ENCODE results near the gene MED19. TPM values are rescaled to one million over a fixed set of nuclear protein-coding genes. Genes with fewer than 3 reads are reported as not detected.

The MED19 gene, protein sequence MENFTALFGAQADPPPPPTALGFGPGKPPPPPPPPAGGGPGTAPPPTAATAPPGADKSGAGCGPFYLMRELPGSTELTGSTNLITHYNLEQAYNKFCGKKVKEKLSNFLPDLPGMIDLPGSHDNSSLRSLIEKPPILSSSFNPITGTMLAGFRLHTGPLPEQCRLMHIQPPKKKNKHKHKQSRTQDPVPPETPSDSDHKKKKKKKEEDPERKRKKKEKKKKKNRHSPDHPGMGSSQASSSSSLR
- 13.7 and 14.4 TPM in 2 replicates for total RNA-seq

DNA sequence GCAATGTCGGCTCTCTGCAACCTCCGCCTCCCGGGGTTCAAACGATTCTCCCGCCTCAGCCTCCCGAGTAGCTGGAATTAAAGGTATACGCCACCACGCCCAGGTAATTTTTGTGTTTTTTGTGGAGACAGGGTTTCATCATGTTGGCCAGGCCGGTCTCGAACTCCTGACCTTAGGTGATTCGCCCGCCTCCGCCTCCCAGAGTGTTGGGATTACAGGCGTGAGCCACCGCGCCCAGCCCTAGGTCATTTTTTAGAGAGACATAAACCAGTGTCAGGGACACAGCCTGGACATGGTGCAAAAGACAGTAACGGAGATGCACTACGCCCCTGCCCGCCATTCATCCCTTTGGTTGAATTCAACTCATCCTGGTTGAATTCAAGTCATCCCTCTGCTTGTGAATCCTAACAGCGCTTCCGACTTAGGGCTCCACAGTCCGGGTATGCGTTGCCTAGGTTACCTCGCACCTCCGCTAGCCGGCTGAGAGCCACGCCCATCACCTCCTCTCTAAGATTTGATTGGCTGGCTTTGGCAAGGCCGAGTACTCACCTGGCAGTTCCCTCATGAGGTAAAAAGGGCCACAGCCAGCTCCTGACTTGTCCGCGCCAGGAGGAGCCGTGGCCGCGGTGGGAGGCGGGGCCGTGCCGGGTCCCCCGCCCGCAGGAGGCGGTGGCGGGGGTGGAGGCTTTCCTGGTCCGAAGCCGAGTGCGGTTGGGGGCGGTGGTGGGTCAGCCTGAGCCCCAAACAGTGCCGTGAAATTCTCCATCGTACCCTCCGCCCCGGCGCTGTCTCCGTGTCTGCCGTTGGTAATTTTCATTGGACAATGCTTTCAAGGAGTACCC, at the start of gene MED19:
Gene MED19 (minus strand): TSS at position 802 of the 842 bp plus-strand sequence. CDS start 36 bp downstream, at position 766.

DNA sequence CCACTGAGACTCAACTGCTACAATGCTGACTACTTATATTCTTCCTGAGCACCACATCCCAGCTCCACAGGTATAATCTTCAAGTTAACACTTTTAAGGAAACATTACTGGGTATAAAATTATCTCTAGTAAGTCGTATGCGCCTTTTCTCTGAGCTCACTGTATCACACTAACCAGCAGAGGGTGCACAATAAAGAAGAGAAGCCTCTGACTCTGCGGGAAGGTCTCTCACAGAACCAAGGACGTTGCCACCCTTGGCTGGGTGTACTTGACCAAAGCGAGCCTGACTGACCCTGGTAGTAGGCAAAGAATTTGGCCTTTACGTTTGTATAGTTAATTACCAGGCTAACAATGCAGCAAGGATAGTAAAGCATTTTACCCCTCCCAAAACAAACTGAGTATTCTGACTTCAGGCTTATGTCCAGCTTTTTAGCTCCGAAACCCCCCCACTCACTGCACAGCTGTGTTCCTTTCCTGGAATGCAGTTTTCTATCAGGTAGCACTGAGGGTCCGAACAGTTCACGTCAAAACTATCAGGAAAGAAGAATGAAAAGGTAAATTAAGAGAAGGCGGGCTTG, 39.8 kb upstream of the MED19 start, which contains the start of gene BTBD18:
Gene BTBD18 (minus strand): TSS at position 144 of the 578 bp plus-strand sequence. CDS start 631 bp downstream, outside the sequence.

DNA sequence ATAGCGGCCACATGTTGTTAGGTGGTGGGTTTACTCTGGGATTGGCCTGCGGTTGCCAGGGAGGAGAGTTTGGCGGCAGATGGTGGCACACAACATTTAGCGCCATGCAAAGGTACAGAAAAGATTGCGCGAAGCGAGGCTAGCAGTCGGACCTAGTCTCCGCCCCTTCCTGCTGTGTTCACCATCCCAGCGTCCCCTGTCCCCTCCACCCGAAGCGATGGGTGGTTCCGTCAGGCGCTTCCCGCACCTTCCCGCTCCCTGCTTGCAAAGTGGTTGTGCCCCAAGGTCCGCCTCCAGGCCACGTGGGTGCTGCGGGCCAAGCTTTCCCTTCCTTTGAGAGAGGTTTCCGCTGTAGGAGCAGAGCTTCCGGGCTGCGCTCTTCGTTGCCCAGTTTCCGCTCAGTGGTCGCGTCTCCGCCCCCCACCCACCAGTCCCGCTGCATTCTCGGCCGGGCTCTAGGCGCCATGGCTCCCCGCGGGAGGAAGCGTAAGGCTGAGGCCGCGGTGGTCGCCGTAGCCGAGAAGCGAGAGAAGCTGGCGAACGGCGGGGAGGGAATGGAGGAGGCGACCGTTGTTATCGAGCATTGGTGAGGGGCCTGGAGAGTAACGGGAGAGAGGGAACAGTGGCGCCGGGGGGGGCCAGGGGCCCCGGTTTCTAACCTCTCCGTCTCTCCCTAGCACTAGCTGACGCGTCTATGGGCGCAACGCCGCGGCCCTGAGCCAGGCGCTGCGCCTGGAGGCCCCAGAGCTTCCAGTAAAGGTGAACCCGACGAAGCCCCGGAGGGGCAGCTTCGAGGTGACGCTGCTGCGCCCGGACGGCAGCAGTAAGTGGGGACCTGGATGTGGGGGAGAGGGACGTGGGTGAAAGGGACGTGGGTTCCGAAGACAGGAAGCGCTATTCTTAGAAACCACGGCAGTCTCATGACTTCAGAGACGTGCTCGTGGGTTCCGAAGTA, 29.4 kb upstream of the MED19 start, which contains the start of gene SELENOH:
Gene SELENOH (plus strand): TSS at position 360 of the 955 bp plus-strand sequence. CDS start 105 bp downstream, at position 465.

DNA sequence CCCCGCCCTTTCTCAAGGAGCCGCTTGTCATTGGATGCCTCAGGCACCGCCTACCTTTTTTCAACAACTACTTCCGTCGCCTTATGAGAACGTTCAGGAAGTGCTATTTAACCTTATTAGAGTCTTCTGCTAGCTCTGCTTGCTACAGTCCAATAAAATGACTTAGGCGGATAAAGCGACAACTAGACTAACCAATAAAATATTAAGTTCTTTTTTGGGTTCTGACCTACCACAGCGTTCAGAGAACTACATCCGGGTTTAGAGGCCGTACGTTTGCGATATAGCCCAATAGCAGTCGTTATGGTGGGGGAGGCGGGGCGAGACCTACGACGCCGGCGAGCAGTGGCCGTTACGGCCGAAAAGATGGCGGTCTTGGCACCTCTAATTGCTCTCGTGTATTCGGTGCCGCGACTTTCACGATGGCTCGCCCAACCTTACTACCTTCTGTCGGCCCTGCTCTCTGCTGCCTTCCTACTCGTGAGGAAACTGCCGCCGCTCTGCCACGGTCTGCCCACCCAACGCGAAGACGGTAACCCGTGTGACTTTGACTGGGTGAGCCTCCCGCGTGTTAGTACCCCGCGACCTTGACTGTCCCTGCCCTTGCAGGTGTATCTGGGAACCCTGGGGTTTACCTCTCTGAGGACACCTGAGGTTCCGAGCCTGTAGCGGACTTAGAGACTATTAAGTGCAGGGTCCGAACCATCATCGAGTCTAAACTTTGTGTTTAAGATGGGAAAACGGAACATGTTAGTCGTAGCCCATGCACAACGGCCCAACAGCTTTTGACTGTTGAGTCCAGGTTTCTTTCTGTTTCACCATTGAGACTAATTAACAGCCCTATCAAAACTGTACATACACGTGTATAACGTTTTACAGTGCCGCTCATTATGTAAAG, 488 bp upstream of the MED19 start, which contains the start of gene TMX2:
Gene TMX2 (plus strand): TSS at position 338 of the 895 bp plus-strand sequence. CDS start 26 bp downstream, at position 364.

DNA sequence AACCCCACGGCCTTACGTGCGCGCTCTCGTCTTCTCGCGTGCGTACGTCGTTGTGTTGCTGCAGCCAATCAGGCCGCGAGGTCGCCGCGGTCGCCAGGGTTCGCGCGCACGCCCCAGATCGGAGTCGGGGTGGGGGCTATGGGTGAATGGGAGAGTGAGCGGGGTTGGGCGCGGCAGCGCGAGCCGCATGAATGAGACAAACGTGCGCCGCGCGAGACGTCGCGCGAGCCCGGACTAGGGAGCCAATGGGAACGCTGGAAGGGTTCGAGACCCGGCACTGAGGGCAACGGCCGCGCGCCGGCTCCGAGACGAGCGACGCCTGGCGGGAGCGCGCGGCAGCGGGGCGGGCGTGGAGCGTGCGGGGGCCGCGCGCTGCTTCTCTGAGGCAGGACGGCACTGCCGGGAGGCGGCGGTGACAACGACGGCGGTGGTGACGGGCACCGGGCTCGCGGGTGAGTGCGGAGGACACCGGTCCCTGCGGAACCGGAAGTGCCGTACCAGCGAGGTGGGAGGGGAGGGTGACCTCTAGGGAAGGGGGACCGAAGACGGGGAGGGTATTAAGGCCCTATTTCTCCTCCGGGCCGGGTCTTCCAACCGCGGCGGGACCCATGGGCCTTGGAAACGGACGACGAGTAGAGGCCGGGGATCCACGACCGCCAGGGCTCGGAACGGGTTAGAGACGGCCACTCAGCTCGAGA, 44.1 kb downstream of the MED19 start, which contains the start of gene ZDHHC5:
Gene ZDHHC5 (plus strand): TSS at position 379 of the 698 bp plus-strand sequence. CDS start 4,977 bp downstream, outside the sequence.

DNA sequence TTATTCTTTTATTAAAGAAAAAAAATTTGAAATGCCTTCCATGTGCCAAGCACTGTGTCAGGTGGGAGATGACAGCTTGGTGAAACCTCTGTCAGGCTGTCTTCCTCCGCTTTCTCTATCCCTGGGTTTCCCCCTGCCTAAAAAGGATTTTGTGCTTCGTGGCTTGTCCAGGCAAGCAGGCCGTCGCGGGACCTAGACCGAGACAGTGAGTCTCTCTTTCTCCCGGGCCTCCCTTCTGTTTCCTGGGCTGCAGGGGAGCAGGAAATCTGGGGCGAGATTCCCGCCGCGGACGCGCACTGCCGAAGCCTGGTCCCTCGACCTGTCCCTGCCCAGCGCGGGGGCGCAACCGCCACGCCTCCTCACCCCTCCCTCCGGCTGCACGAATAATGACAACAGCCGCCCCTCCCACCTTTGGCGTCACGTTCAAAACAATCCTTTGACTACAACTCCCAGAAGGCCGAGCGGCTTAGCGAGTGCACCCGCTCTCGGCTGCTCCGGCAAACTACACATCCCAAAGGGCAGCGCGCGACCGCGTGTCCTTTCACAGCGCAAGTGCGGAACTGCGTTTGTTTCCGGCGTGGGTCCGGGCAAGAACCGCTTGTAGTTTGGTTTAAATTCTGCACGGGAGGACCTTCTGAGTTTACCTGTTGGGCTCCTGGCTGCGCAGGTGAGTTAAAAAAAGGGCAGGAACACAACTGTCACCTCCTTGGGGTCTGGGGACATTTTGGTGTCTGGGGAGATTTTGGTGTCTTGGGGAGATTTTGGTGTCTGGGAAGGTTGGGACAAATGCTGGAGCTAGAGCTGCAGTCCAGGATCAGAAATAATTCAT, 54.6 kb downstream of the MED19 start, which contains the start of gene CLP1:
Gene CLP1 (plus strand): TSS at position 569 of the 829 bp plus-strand sequence. CDS start 1,715 bp downstream, outside the sequence.

Other genes starting within 250 kb of the MED19 start
- gene SLC43A1, start 196.5 kb downstream of the MED19 start, total RNA-seq: 16.8 and 19.9 TPM in 2 replicates
- gene TIMM10, start 181.5 kb downstream of the MED19 start, total RNA-seq: 36.7 and 43.0 TPM in 2 replicates
- not detected in 2 replicates for gene SMTNL1, start 174.6 kb downstream of the MED19 start, total RNA-seq
- 61.2 and 78.1 TPM in 2 replicates for gene UBE2L6, start 144.5 kb downstream of the MED19 start, total RNA-seq
- gene SERPING1, start 114.5 kb downstream of the MED19 start, total RNA-seq: 4.7 and 10.8 TPM in 2 replicates
- 1.4 and 1.6 TPM in 2 replicates for gene YPEL4, start 62.3 kb downstream of the MED19 start, total RNA-seq
- 12.4 and 16.5 TPM in 2 replicates for gene CLP1, start 54.5 kb downstream of the MED19 start, total RNA-seq
- gene ZDHHC5, start 44.1 kb downstream of the MED19 start, total RNA-seq: 24.0 and 34.3 TPM in 2 replicates
- 46.5 and 50.5 TPM in 2 replicates for gene TMX2, start 378 bp upstream of the MED19 start, total RNA-seq
- 73.3 and 73.8 TPM in 2 replicates for gene SELENOH, start 29.3 kb upstream of the MED19 start, total RNA-seq
- not detected in 2 replicates for gene BTBD18, start 39.6 kb upstream of the MED19 start, total RNA-seq
- 86.3 and 94.2 TPM in 2 replicates for gene CTNND1, start 49.6 kb upstream of the MED19 start, total RNA-seq